Muscle of back (tissue), 11 donors: ENCODE data around the gene CEND1. TPM values are rescaled to one million over a fixed set of nuclear protein-coding genes. Genes with fewer than 3 reads are reported as not detected.

Experiments used
- DNase-seq, 3 donors: peaks; one replicate each; pipeline versions ENCODE4 v3.0.0 to v3.0.0-alpha.2; 2013
- polyA plus RNA-seq, 10 donors: library from polyadenylated mRNA; unstranded; fragments of 120-200 nt; gene quantifications; one replicate each; pipeline ENCODE4 v1.2.1, GENCODE V29; 2013; ENCODE audit not compliant: insufficient read length in 10 of 10

Gene CEND1
- polyA plus RNA-seq, 10 donors, result 0.35 to 1.0 (median 0.60) TPM

DNA sequence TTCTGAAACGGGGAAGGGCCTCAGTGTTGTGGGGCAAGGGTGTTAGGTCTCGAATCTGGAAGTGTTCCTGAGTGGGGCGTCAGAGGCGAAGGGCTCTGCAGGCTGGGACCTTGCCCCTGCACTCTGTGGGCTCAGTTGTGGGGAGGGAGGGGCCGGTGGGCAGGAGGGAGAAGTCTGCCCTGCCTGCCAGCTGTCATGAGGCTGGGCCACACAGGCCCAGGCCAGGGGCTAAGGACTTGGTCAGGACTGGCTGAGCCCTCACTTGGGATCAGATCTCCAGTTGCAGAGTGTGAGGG lies 38.0 kb upstream of the CEND1 start, which contains the start of gene CRACR2B:
CRACR2B (plus strand) TSS at position 23 of the 296 bp plus-strand sequence. CDS start 689 bp downstream, outside the sequence.
- no peak for DNase-seq

DNA sequence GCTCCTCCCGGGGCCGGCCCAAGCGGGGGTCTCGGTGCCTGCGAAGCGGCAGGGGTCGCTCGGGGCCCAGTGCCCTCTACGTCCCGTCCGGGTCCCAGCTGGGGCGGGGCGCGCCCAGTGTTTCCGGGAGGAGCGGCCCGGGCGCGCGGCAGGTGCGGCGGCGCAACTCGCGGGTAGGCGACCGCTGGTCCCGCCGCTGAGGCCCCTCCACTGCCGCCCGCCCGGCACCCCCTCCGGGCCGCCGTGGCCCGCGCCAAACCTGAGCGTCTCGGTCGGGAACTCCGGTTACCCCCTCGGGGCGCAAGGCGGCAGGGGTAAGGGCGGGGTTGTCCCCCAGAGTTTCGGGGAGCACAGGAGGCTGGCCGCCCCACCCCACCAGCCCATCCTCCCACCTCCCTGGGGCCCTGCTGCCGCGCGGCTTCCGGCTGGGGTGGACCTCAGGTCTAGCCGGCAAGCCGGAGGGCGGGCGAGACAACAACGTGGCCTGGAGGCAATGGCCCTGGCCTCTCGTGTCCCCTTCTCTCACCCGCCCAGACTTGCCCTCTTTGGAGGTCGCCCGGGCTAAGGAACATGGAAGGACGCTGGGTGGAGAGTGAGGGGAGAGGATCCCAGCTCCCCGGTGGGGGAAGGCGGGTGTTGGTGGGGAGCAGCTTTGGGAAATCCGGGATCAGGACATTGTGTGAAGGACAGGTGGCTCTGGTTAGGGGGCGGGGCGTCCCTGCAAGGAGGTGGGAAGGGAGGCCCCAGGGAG lies 37.4 kb upstream of the CEND1 start:
- DNase-seq, result peak in 1 of 3 donors; percentile 53

DNA sequence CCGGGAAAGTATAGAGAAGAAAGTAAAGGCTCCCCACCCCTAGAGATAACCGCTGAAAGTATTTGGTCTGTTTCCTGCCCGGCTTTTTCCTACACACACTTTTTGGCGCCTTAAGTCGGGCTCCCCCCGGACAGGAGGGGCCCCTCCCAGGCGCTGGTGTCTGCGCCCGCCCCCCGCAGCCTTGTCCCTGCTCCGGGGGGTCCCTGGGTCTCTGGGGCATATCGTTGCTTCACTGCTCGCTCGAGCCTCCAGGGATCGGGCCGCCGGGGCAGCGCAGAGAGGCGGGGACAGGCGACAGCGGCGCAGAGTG lies 36.9 kb upstream of the CEND1 start:
- DNase-seq, result no peak

GRCh38 chr11:826227-826621 lies 36.3 kb upstream of the CEND1 start:
- DNase-seq, result no peak

DNA sequence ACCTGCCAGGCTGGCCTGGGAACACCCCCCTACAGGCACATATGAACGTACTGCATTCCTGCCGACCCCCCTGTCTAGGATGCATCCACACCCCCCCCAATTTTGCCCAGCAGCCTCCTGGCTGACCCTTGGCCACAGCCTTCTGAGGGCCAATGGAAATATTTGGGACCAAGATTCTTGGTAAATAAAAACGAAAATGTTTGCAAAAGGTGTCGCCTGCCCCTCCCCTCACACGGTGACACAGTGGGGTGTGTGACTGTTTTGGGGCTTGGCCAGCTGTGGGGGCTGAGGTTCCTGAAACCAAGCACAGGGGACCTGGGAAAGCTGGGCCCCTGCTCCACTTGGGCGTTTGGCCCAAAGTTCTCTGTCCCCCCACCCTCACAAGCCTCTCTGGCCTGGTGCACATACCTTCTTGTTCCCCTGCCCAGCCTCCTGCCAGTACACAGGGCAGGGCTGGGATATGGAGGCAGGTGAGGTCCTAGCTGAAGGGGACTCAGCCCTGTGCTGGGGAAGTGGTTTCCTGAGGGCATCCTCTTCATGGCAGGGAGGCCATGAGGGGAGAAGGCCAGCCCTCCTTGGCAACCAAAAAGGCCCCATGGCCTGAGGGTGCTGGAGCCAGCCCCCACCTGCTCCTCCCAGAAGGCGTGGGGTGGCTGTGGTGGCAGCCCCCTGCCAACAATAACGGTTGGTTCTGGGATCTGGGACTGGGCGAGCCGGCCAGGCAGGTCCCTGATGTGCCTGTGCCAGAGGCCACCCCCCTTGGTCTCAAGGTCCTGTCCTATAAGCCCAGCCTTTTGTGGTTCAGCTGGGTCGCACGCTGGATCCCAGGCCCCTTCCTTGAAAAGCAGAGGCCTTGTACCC lies 35.7 kb upstream of the CEND1 start:
- no peak for DNase-seq

GRCh38 chr11:824942-825341 lies 35.1 kb upstream of the CEND1 start:
- DNase-seq, result no peak

GRCh38 chr11:824292-824880 lies 34.5 kb upstream of the CEND1 start:
- DNase-seq, result peak in 2 of 3 donors; percentile 72 to 80

DNA sequence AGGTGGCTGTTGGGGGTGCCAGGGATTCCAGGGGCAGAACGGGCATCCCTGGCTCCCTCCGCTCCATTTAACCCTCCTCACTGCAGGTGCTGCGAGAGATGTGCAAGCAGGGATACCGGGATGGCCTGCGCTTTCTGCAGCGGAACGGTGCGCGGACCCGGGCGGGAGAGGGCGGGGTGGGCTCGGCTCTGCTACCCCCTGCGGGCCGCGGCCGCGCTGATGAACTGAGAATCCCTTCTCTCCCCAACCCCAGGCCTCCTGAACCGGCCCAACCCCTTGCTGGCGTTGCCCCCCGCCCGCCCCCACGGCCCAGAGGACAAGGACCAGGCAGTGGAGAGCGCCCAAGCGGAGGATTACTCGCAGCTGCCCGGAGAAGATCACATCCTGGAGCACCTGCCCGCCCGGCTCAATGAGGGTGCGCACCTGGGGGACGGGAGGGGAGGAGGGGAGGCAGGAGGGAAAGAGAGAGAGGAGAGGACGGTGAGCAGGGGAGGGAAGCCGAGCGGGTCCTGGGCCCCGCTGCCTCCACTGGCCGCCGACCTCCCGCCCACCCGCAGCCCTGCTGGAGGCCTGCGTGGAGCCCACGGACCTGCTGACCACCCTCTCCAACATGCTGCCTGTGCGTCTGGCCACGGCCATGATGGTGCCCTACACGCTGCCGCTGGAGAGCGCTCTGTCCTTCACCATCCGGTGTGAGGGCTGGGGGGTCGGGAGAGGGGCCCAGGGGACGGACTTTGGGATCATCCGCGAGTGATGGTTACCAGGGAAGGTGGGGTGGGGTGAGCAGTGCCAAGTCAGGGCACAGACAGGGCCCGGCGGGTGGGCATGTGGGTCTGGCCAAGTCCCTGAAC lies 33.8 kb upstream of the CEND1 start:
- DNase-seq, result no peak

GRCh38 chr11:821512-822371 lies 31.9 kb upstream of the CEND1 start:
- no peak for DNase-seq

DNA sequence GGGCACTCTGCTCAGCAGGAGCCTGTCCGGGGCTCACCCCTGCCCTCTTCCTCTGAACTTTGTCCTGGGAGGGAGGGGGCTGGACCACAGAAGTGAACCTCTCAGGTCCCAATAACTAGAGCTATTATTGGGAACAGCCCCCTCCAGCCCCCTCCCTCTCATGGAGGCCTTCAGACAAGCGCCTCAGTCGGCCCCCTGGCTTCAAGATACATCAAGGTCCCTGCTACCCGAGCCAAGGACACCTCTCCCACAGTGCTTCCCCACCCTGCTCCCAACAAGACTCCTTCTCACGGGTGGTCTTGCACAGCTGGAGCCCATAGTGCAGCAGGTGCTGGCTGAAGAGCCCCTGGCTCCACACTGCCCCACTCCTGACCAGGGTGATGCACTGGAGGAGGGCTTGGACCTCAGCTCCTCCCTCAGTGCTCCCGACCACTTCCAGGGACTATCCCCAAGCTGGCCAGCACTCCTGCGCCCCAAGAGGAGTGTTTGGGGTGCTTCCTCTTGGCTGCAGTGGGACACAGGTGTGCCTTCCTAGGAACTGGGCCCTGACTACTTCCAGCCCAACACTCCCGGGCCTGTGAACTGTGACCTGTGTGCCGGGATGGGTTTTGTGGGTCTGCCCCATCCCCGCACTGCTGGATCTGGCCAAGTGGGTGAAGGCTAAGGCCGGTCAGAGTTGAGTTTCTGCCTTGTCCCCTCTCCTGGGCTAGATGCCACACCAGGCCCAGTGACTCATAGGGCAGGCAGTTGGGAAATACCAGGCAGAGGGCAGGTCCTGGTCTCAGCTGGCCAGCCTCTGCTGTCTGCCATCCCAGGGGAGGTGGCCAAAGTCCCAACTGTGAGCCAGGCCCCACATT lies 31.0 kb upstream of the CEND1 start:
- DNase-seq, result no peak

DNA sequence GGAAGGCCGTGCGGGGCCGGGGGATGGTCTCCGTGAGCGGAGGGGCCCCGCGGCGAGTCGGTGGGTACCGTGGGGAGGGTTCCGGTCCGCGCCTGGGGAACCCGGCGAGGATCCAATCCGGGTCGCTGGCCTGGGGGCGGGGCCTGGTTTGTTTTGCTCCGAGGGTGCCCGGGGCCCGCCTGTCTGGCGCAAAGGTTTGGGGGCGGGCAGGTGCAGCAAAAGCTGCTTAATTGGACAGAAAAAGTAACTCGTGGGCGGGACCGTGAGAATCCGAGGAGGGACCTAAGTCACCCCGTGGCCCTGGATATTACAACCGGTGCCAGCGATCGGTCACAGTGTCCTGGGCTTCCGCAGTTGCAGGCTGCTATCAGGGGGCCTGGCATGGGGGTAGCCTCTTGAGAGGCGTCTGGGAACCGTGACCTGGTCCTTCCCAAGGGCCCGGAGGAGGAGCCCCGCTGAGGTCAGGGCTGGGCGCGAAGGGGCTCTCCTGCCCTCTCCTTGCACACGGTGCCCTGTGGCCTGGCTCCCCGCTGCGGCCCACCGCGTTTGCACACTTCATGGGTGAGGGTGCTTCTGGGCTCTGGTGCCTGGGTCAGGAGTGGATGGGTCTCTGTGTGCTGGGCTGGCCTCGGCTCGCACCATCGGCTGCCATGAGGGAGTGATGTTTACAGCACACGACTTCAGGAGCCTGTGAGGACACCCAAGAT lies 30.2 kb upstream of the CEND1 start:
- peak in 1 of 3 donors; percentile 83 for DNase-seq

DNA sequence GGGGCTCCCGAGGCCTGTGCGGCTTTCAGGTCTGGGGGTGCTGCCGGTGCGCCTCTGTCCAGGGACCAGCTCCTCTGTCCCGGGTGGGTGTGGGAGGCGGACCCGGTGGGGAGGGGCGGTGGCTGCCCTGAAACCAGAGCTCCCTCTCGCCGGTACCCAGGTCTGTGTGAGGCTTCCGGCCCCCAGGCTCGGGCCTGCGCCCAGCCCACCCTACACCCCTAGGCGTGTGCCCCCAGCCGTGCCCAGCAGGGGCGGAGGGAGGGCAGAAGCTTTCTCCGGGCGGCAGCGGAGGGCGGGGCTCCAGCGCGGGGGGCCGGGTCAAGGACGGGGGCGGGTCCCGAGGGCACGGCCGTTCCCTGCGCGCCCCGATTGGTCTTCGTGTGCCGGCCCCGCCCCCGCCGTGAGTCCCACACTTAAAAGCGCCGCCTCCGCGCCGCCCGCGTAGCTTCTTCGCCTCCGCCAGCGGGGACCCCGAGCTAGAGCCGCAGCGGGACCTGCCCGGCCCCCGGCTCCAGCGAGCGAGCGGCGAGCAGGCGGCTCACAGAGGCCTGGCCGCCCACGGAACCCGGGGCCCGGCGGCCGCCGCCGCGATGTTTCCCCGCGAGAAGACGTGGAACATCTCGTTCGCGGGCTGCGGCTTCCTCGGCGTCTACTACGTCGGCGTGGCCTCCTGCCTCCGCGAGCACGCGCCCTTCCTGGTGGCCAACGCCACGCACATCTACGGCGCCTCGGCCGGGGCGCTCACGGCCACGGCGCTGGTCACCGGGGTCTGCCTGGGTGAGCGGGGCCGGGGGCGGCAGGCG lies 29.4 kb upstream of the CEND1 start:
- peak; percentile 83 to 94 (median 90) for DNase-seq

DNA sequence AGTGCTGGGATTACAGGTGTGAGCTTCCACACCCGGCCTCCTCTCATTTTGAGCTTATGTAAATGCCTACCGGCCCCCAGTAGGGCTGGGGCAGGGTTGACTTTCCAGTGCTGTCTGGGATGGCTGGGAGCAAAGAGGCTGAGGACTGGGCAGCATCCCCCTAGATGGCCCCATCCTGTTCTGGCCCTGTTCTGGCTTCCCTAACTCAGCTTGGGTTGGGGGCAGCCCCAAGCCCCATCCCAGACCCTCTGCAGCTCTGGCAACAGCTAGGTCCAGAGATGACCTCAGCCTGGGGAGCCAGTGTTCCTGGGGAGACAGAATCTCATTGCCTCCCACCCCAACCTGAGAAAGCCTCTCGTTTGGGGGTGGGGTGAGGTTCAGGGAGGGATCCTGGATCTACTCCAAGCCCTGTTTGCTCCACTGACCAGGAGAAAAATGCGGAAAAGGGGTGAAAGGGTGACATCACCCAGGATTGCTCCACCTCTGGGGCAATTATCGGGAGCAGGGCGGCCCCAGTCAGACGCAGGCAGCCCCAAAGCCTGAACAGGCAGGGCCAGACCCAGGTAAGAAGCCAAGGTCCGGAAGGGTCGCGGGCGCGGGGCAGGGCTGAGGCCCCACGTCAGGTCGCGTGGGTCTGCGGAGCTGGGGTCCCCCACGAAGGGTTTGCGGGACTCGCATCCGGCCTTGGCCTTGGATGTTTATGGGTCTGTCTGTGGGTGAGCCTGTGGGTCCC lies 28.7 kb upstream of the CEND1 start, which contains the start of gene PNPLA2:
PNPLA2 (plus strand) TSS at position 519 of the 733 bp plus-strand sequence. CDS start 805 bp downstream, outside the sequence.
- peak in 1 of 3 donors; percentile 55 for DNase-seq

DNA sequence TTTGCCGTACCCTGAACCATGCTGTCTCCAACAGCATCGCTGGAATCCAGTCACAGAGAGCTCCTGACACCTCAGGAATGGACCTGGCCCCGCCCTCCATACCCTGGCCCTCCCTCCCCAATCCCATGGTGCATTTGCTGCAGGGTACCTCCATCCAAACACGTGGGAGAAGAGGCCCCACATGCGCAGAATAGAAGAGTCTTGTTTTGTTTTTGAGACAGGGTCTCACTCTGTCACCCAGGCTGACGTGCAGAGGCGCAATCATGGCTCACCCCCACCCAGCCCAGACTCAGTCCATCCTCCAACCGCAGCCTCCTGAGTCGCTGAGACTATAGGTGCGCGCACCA lies 26.5 kb upstream of the CEND1 start:
- DNase-seq, result no peak

DNA sequence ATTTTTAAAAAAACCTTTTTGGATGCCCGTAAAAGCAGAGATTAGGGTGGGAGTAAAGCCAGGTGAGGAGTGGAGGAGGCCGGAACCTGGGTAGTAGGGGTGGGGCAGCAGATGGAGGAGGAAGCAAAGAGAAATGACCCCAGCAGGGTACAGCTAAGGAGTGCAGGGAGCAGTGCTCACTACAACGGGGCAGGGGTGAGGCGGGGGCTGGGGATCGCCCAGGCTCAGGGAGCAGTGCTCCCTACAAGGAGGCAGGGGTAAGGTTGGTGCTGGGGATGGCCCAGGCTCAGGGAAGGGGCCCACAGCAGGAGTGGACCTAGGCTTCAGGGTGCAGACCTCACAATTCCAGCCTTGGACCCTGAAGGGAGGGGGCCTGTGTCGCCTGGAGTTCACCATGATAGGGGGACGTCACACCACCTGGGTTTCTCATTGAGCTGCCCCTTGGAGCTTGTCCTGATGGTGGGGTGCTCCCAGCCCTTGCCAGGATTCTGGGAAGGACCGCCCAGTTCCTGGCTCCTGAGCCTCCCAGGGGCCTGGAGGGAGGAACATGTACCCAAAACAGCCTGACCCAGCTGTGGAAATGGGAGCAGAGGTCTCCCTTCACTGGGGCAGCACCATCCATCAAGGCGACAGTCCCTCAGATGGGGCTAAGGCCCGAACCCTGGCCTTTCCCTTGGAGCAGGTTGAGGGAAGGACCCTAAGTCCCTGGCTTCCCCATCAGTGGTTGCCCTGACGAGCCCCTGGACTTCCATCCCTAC lies 26.0 kb upstream of the CEND1 start:
- no peak for DNase-seq

- DNase-seq, result no peak
Measured at GRCh38 chr11:813456-814096, 23.7 kb upstream of the CEND1 start.
